K562 (cell line): ENCODE measurements around the gene CBX3. TPM values are rescaled to one million over a fixed set of nuclear protein-coding genes. Genes with fewer than 3 reads are reported as not detected.

Source experiments
- ATF2 ChIP-seq: sonication (generic); formaldehyde crosslinking; IDR thresholded peaks from 2 replicates; pipeline ENCODE4 v1.8.1; 2022; ENCODE audit warnings: missing genetic modification reagents
- GTF2B ChIP-seq: IDR thresholded peaks from 2 replicates; pipeline ENCODE4 v1.6.1; 2011; ENCODE audit not compliant: insufficient read length; ENCODE audit errors: extremely low read depth
- KDM4B ChIP-seq, 2 experiments: fragments of 450-650 bp in 1 of 2; sonication (generic) in 1 of 2; IDR thresholded peaks; 2 replicates each; pipeline ENCODE4 v1.6.1; 2016 to 2017; ENCODE audit warnings: borderline replicate concordance in 2 of 2, antibody characterized with exemption in 1 of 2, low read depth in 1 of 2, mild to moderate bottlenecking in 1 of 2
- MBD1 ChIP-seq: fragments of 250-450 bp; sonication (Bioruptor Pico); IDR thresholded peaks from 2 replicates; pipeline ENCODE4 v1.8.0; 2022; ENCODE audit warnings: inconsistent platforms
- NELFE ChIP-seq: IDR thresholded peaks from 2 replicates; pipeline ENCODE4 v1.6.1; 2011; ENCODE audit warnings: mild to moderate bottlenecking; ENCODE audit not compliant: insufficient read depth, insufficient read length
- NFXL1 ChIP-seq: fragments of 450-650 bp; formaldehyde crosslinking; IDR thresholded peaks from 2 replicates; pipeline ENCODE4 v1.4.0; 2021; ENCODE audit warnings: mild to moderate bottlenecking
- POLR2AphosphoS2 ChIP-seq: IDR thresholded peaks from 2 replicates; pipeline ENCODE4 v1.6.1; 2012; ENCODE audit warnings: low read length, improper control_type of control experiment
- SIN3B ChIP-seq: fragments of 450-650 bp; IDR thresholded peaks from 2 replicates; pipeline ENCODE4 v1.6.1; 2017; ENCODE audit warnings: low read depth, mild to moderate bottlenecking, moderate library complexity
- STAG1 ChIP-seq: sonication (generic); formaldehyde crosslinking; IDR thresholded peaks from 2 replicates; pipeline ENCODE4 v1.5.0; 2020; ENCODE audit warnings: missing genetic modification reagents, borderline replicate concordance
- TAF15 ChIP-seq: fragments of 200-400 bp; formaldehyde crosslinking; IDR thresholded peaks from 2 replicates; pipeline ENCODE4 v1.6.1; 2017; ENCODE audit warnings: mild to moderate bottlenecking, low read depth, low read length, moderate library complexity
- TCFL5 ChIP-seq: fragments of 250-450 bp; sonication (Bioruptor Pico); conservative IDR thresholded peaks from 2 replicates; pipeline ENCODE4 v1.6.1; 2021; ENCODE audit warnings: mild to moderate bottlenecking, moderate library complexity, matching md5 sums
- TRIM28 ChIP-seq: fragments of 450-650 bp; IDR thresholded peaks from 2 replicates; pipeline ENCODE4 v1.6.1; 2017
- UBTF ChIP-seq, 2 experiments: IDR thresholded peaks; 2 replicates each; pipeline ENCODE4 v1.6.1; 2012; ENCODE audit warnings: improper control_type of control experiment in 2 of 2, low read depth in 2 of 2, low read length in 2 of 2, borderline replicate concordance in 1 of 2
- ZBTB12 ChIP-seq: fragments of 250-450 bp; sonication (Bioruptor Pico); IDR thresholded peaks from 2 replicates; pipeline ENCODE4 v1.4.0; 2020
- ZC3H11A ChIP-seq: IDR thresholded peaks from 2 replicates; pipeline ENCODE4 v1.6.1; 2012; ENCODE audit warnings: low read depth, low read length, improper control_type of control experiment
- ZMIZ1 ChIP-seq, 2 experiments: fragments of 150-350 bp in 1 of 2; IDR thresholded peaks; 2 replicates each; pipeline ENCODE4 v1.6.1; 2012 to 2016; ENCODE audit warnings: low read depth in 2 of 2, low read length in 2 of 2, mild to moderate bottlenecking in 1 of 2, moderate library complexity in 1 of 2
- polyA plus RNA-seq, 8 experiments: library from polyadenylated mRNA; depleted of rRNA in 4 of 8; stranded (reverse) in 5 of 8; unstranded in 3 of 8; fragments of >200 nt; fragmentation: Nextera tagmentation in 2 of 8; fragmentation: Illumina TruSeq in 1 of 8; extraction: Ambion mirVana in 2 of 8; extraction: Trizol in 1 of 8; gene quantifications; 2 replicates each; pipeline versions ENCODE4 v1.2.1 to v1.2.3, GENCODE V29; 2011 to 2014; ENCODE audit warnings: inconsistent platforms in 1 of 8, missing spikeins in 1 of 8
- total RNA-seq, 7 experiments: library from RNA; depleted of rRNA in 6 of 7; stranded (reverse); fragments of >200 nt in 6 of 7; fragmentation: Illumina TruSeq in 2 of 7; extraction: Trizol in 2 of 7; gene quantifications; 2 replicates each; pipeline versions ENCODE4 v1.2.1 to v1.2.3, GENCODE V29; 2011 to 2021; ENCODE audit warnings: low replicate concordance in 1 of 7

Gene CBX3
- total and polyA plus RNA-seq, 9 of the 15 experiments (the other 6 are each of a cell fraction or from before 2014, with no cell fraction given) = 198 to 413 (median 328) TPM

GRCh38 chr7:26188206-26188956, 13.2 kb upstream of the CBX3 start (continued):
- TF ChIP-seq MBD1 (CRISPR knock-in tag) = no peak
- TF ChIP-seq STAG1 (CRISPR knock-in tag) = no peak
- TF ChIP-seq SIN3B = no peak
- TF ChIP-seq ATF2 = no peak
- no peak for TF ChIP-seq ZC3H11A
- no peak for TF ChIP-seq TAF15
- TF ChIP-seq POLR2AphosphoS2 = peak; percentile 81
- no peak for TF ChIP-seq NELFE
- no peak for TF ChIP-seq UBTF (IDR thresholded peaks at IDR 0.05; ENCODE audit: borderline replicate concordance in 1 of 2, low read depth in 2 of 2, low read length in 2 of 2)
- no peak for TF ChIP-seq ZMIZ1 (IDR thresholded peaks at IDR 0.05; ENCODE audit: low read depth in 2 of 2, low read length in 2 of 2)
- no peak for TF ChIP-seq TRIM28
- TF ChIP-seq KDM4B (IDR thresholded peaks at IDR 0.05; ENCODE audit: borderline replicate concordance in 2 of 2, low read depth in 1 of 2) = no peak
- peak; percentile 58; the same call in 1 of the 2 replicates for TF ChIP-seq TCFL5 (CRISPR knock-in tag)
- no peak for TF ChIP-seq GTF2B
- no peak for TF ChIP-seq ZBTB12 (CRISPR knock-in tag)
- TF ChIP-seq NFXL1 (CRISPR knock-in tag) = no peak; the same call in 1 of the 2 replicates
